Right atrium auricular region (tissue), 2 donors: Measurements from ENCODE around the gene NEURL4. TPM values are rescaled to one million over a fixed set of nuclear protein-coding genes. Genes with fewer than 3 reads are reported as not detected.

Experiments
- DNase-seq: peaks from one replicate; pipeline ENCODE4 v3.0.0-alpha.2; 2019; ENCODE audit warnings: low spot score
- H3K27ac ChIP-seq, 2 donors: fragments of 200-600 bp; sonication (generic); 1 replicate in 1 of 2; 2 replicates in 1 of 2; pipeline ENCODE4 v1.5.1; 2016 to 2019
- H3K27me3 ChIP-seq, 2 donors: fragments of 200-600 bp; sonication (generic); one replicate each; pipeline versions ENCODE4 v1.5.1 to v1.6.0; 2017 to 2019
- H3K36me3 ChIP-seq: fragments of 200-600 bp; sonication (generic); one replicate; pipeline ENCODE4 v1.5.1; 2016
- H3K4me1 ChIP-seq, 2 donors: fragments of 200-600 bp; sonication (generic); one replicate each; pipeline versions ENCODE4 v1.5.1 to v1.6.0; 2017 to 2019
- H3K4me3 ChIP-seq, 2 donors: fragments of 200-600 bp; sonication (generic); 1 replicate in 1 of 2; 2 replicates in 1 of 2; pipeline ENCODE4 v1.5.1; 2017 to 2019; ENCODE audit warnings: mild to moderate bottlenecking in 1 of 2, moderate library complexity in 1 of 2
- H3K9me3 ChIP-seq, 2 donors: fragments of 200-600 bp; sonication (generic); one replicate each; pipeline ENCODE4 v1.5.1; 2019
- CTCF ChIP-seq, 2 donors: fragments of 200-600 bp; sonication (generic); IDR thresholded peaks; one replicate each; pipeline ENCODE4 v1.5.1; 2019; ENCODE audit warnings: antibody characterized with exemption in 2 of 2
- total RNA-seq, 2 donors: library from RNA; depleted of rRNA; stranded (reverse); fragments of >200 nt; gene quantifications; one replicate each; pipeline ENCODE4 v1.1.0, GENCODE V29; 2016

Gene NEURL4
- total RNA-seq, 2 donors from 2014 or later = 9.5 to 12.8 TPM

DNA sequence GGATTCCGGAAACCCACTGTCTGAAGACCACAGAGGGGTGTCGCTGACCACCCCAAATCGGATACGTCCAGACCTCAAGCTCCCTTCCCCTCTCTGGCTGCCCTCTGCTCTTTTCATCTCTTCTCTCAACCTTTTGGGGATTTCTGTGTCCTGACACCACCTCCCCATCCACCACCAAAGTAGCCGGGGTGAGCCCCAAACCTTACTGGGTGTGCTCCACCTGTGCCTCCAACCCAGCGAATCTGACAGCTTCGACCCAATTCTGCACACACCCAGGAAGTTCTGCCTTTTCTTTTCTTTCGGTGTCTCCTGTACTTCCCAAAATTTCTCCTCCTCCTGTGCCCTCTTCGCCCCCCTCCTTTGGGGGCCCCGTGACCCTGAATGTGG lies 23.4 kb upstream of the NEURL4 start:
- Histone ChIP-seq H3K4me3 (peak overlapping the region; percentile 68 to 73), H3K36me3 (no peaks in the 10 kb centered on the region), H3K4me1 (peaks cover 0 to 74% of the 10 kb centered on the region in 2 donors), H3K27ac (peak overlapping the region; percentile 96 to 98), H3K27me3 (no peaks in the 10 kb centered on the region), H3K9me3 (no peaks in the 10 kb centered on the region)
- TF ChIP-seq CTCF (IDR thresholded peaks at IDR 0.05) = no peak
- no peak for DNase-seq

DNA sequence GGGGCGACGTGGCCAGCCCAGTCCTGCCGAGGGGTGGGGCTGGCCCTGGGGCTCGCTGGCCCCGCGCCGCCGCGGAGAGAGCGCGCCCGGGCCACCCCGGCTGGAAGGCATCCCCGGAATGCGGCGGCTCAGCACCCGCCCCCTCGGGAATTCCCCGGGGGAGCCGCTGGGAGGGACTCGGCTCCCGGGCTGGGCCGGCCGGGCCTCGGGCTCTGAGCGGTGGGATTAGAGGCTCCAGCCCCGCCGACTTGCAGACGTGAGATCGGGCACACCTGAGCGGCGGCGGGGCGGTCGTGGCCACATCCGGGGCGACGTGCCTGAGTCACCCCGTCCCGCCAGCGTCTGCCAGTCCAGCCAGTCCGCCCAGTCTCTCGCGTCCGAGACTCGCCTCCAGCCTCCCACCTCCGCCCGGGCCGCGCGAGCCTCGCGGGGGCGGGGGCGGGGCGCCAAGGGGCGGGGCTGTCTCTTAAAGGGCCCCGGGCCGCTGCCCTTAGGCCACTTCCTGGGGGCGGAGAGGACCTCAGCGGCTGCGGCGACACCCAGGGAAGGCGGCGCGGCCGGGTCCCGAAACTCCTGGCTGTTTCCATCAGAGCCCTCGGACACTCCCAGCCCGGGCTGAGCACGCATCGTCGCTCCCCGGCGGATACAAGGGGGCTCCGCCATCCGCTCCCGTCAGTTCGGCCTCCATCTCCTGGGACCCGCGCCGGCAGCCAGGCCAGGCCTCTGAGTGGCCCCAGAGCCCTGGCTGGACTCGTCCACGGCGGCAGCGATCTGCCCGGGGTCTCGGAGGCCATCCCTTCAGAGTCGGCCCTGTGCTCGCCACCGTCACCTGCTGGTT lies 22.7 kb upstream of the NEURL4 start, which contains the start of gene KCTD11:
Gene KCTD11, plus strand, starts transcription at position 498 of the 838 bp plus-strand sequence.
- H3K4me3 ChIP-seq = peak within 1 kb of the TSS; percentile 68 to 73
- peak; percentile 26 to 67 for TF ChIP-seq CTCF (IDR thresholded peaks at IDR 0.05)
- H3K9me3 ChIP-seq = no peaks in the 10 kb centered on the region
- H3K27me3 ChIP-seq = no peaks in the 10 kb centered on the region
- peak within 1 kb of the TSS; percentile 96 to 98 for H3K27ac ChIP-seq
- peaks cover 0 to 74% of the 10 kb centered on the region in 2 donors for H3K4me1 ChIP-seq
- H3K36me3 ChIP-seq = no peaks in the 10 kb centered on the region
- peak; percentile 93 for DNase-seq

DNA sequence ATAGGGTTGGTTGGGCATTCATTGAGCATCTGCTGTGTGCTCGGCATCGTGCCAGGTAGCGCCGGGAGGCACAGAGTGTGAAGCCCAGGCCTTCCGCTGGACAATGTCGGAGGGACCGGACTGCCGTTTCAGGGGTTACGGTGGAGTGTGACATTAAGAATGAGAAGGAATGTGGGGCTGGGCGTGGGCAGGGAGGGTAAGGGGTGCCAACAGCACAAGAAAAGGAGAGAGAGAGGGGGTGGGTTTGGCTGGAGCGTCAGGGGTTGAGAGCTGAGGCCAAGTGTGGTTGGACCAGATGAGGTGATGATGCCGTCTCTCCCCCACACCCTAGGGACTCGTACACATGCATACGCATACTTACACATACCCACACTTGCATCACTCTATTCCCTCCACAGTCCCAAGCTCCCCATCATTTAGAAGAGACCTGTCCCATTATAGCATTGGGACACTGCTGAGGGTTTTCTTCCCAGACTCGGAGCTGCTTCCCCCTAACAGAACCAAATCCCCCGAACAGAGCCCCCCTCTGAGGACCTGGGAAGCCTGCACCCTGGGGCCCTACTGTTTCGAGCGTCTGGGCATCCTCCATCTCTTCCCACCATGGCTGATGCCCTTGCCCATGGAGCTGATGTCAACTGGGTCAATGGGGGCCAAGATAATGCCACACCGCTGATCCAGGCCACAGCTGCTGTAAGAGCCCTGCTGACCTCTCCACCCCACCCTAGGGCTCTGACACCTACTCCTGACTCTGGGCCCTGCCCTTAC lies 19.5 kb upstream of the NEURL4 start:
- Histone ChIP-seq H3K9me3 (no peaks in the 10 kb centered on the region), H3K27ac (peak overlapping the region; percentile 96 to 98), H3K4me3 (no peak overlapping the region), H3K4me1 (peaks cover 0 to 47% of the 10 kb centered on the region in 2 donors), H3K27me3 (no peaks in the 10 kb centered on the region), H3K36me3 (no peaks in the 10 kb centered on the region)
- no peak for DNase-seq
- TF ChIP-seq CTCF (IDR thresholded peaks at IDR 0.05) = no peak

DNA sequence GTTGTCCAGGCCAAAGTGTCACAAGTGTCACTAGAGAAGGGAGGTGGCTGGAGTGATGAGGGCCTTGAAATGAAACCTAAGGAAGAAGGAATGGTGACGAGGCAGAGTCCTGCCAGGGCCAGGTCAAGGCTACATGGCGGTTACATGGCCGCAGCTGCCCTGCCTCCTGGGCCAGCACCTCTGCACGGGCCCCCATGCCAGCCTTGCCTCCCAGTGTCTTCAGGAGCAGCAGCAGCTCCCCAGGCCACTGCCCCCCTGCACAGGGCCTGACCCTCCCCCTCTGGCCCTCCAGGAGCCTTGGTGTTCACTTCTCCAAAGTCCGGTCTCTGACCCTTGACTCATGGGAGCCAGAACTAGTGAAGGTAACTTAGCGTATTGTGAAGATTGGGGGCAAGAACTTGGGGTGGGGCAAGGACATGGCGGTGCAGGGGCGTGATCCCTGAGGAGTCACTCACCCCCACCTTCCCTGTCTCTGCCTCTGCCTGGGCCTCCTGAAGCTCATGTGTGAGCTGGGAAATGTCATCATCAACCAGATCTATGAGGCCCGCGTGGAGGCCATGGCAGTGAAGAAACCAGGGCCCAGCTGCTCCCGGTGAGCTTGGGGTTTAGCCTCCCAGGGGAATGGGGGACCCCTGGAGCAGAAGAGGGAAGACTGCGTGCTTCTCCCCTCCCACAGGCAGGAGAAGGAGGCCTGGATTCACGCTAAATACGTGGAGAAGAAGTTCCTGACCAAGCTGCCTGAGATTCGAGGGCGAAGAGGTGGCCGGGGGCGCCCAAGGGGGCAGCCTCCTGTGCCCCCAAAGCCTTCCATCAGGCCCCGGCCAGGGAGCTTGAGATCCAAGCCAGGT lies 18.7 kb upstream of the NEURL4 start:
- Histone ChIP-seq H3K4me3 (no peak overlapping the region), H3K9me3 (no peaks in the 10 kb centered on the region), H3K27me3 (no peaks in the 10 kb centered on the region), H3K4me1 (peaks cover 0 to 39% of the 10 kb centered on the region in 2 donors), H3K27ac (no peak overlapping the region), H3K36me3 (no peaks in the 10 kb centered on the region)
- no peak for DNase-seq
- no peak for TF ChIP-seq CTCF (IDR thresholded peaks at IDR 0.05)

DNA sequence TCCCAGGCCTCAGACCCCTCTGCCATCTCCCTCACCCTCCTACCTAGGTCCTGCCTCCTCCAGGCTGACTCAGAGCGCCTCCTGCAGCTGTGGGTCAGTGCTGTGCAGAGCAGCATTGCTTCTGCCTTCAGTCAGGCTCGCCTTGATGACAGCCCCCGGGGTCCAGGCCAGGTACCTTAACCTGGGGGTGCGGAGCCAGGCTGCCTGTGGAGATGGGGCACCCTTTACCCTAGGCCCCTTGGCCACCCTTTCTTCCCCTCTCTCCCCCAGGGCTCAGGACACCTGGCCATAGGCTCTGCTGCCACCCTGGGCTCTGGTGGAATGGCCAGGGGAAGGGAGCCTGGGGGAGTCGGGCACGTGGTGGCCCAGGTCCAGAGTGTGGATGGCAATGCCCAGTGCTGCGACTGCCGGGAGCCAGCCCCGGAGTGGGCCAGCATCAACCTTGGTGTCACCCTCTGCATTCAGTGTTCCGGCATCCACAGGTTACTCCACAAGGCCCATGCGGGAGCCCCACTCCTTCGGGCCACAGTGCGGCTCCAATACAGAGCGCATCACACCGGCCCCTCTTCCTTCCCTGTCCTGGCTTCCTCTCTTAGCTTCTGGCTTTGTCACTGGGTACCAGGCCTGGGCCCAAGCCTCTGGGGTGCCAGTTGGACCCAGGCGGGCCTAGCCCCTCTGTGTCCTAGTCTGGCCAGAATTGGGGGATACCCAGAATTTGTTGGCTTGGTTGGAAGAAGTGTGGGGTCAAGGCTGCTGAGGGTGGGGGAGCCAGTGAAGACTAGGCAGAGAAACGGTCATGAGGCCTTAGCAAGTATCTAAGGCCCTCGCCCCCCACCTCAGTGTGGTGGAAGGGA lies 17.9 kb upstream of the NEURL4 start:
- Histone ChIP-seq H3K4me3 (no peak overlapping the region), H3K27ac (no peak overlapping the region), H3K27me3 (no peaks in the 10 kb centered on the region)

More for the DNA sequence above, 17.9 kb upstream of the NEURL4 start:
- Histone ChIP-seq H3K36me3 (no peaks in the 10 kb centered on the region), H3K9me3 (no peaks in the 10 kb centered on the region), H3K4me1 (peaks cover 0 to 32% of the 10 kb centered on the region in 2 donors)
- no peak for TF ChIP-seq CTCF (IDR thresholded peaks at IDR 0.05)
- no peak for DNase-seq
